ENCODE data around the gene EPGN.

The EPGN gene

GRCh38 chr4:74314329-74314728 lies 6.1 kb downstream of the EPGN start:
- DNase-seq (ENCODE audit: low read depth): no peak
- H3K4me3 ChIP-seq (ENCODE audit: control insufficient read depth, low read depth, low read length): no peak overlapping the region
- TF ChIP-seq, protein P1, sequence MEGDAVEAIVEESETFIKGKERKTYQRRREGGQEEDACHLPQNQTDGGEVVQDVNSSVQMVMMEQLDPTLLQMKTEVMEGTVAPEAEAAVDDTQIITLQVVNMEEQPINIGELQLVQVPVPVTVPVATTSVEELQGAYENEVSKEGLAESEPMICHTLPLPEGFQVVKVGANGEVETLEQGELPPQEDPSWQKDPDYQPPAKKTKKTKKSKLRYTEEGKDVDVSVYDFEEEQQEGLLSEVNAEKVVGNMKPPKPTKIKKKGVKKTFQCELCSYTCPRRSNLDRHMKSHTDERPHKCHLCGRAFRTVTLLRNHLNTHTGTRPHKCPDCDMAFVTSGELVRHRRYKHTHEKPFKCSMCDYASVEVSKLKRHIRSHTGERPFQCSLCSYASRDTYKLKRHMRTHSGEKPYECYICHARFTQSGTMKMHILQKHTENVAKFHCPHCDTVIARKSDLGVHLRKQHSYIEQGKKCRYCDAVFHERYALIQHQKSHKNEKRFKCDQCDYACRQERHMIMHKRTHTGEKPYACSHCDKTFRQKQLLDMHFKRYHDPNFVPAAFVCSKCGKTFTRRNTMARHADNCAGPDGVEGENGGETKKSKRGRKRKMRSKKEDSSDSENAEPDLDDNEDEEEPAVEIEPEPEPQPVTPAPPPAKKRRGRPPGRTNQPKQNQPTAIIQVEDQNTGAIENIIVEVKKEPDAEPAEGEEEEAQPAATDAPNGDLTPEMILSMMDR (IDR thresholded peaks at IDR 0.05; ENCODE audit: control insufficient read depth, insufficient read depth, low read depth, low read length, missing control alignments): no peak

GRCh38 chr4:74314944-74315343 lies 6.7 kb downstream of the EPGN start:
- no peak overlapping the region for H3K4me3 ChIP-seq (ENCODE audit: control insufficient read depth, low read depth, low read length)
- DNase-seq (ENCODE audit: low read depth): no peak
- TF ChIP-seq, protein P1 (IDR thresholded peaks at IDR 0.05; ENCODE audit: control insufficient read depth, insufficient read depth, low read depth, low read length, missing control alignments): no peak

- H3K4me3 ChIP-seq (ENCODE audit: control insufficient read depth, low read depth, low read length): no peak overlapping the region
- DNase-seq (ENCODE audit: low read depth): no peak
- TF ChIP-seq, protein P1 (IDR thresholded peaks at IDR 0.05; ENCODE audit: control insufficient read depth, insufficient read depth, low read depth, low read length, missing control alignments): no peak
Measured at GRCh38 chr4:74315376-74315775, 7.1 kb downstream of the EPGN start.

DNA sequence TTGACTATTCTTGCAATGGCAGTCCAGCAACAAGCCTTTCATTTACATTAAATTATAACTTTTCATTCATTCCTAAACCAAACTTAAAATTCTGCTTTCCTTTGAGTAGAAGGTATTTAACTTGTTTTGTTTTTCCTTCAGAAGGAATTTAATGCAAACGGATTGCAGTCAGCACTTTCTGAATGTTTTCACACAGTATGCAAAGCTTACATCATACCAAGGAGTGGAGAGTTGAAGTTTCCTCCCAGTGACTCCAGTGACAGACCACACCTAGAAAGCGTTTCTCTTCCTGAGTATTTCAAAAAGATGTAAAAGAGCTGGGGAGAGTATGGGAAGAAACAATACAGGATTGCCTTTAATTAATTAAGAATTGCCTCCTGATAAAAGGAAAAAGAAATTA lies 8.1 kb downstream of the EPGN start:
- TF ChIP-seq, protein P1 (IDR thresholded peaks at IDR 0.05; ENCODE audit: control insufficient read depth, insufficient read depth, low read depth, low read length, missing control alignments): no peak
- DNase-seq (ENCODE audit: low read depth): no peak
- H3K4me3 ChIP-seq (ENCODE audit: control insufficient read depth, low read depth, low read length): no peak overlapping the region

- DNase-seq (ENCODE audit: low read depth): no peak
- TF ChIP-seq, protein P1 (IDR thresholded peaks at IDR 0.05; ENCODE audit: control insufficient read depth, insufficient read depth, low read depth, low read length, missing control alignments): no peak
- H3K4me3 ChIP-seq (ENCODE audit: control insufficient read depth, low read depth, low read length): no peak overlapping the region
Measured at GRCh38 chr4:74317616-74318246, 9.5 kb downstream of the EPGN start.

GRCh38 chr4:74318276-74318675 lies 10.0 kb downstream of the EPGN start:
- no peak for DNase-seq (ENCODE audit: low read depth)
- no peak overlapping the region for H3K4me3 ChIP-seq (ENCODE audit: control insufficient read depth, low read depth, low read length)
- TF ChIP-seq, protein P1 (IDR thresholded peaks at IDR 0.05; ENCODE audit: control insufficient read depth, insufficient read depth, low read depth, low read length, missing control alignments): no peak
